Measurements from ENCODE around the gene HS3ST3A1.

- TF ChIP-seq POLR2A (IDR thresholded peaks at IDR 0.05) = no peak
- TF ChIP-seq EP300 (IDR thresholded peaks at IDR 0.05) = no peak
- TF ChIP-seq, protein P1, sequence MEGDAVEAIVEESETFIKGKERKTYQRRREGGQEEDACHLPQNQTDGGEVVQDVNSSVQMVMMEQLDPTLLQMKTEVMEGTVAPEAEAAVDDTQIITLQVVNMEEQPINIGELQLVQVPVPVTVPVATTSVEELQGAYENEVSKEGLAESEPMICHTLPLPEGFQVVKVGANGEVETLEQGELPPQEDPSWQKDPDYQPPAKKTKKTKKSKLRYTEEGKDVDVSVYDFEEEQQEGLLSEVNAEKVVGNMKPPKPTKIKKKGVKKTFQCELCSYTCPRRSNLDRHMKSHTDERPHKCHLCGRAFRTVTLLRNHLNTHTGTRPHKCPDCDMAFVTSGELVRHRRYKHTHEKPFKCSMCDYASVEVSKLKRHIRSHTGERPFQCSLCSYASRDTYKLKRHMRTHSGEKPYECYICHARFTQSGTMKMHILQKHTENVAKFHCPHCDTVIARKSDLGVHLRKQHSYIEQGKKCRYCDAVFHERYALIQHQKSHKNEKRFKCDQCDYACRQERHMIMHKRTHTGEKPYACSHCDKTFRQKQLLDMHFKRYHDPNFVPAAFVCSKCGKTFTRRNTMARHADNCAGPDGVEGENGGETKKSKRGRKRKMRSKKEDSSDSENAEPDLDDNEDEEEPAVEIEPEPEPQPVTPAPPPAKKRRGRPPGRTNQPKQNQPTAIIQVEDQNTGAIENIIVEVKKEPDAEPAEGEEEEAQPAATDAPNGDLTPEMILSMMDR (IDR thresholded peaks at IDR 0.05) = no peak
- TF ChIP-seq POLR2AphosphoS5 (IDR thresholded peaks at IDR 0.05) = no peak
Measured at GRCh38 chr17:13600475-13601321, 1.0 kb downstream of the HS3ST3A1 start.
